ENCODE results near the gene WBP2NL. TPM values are rescaled to one million over a fixed set of nuclear protein-coding genes. Genes with fewer than 3 reads are reported as not detected.
"Not testable (repeated sequence)": the region's sequence is repeated elsewhere in the genome, so short reads cannot be mapped to it uniquely, and the experiment has no call there.

The WBP2NL gene
- total RNA-seq, 1 experiment from 2014 or later, result not detected

DNA sequence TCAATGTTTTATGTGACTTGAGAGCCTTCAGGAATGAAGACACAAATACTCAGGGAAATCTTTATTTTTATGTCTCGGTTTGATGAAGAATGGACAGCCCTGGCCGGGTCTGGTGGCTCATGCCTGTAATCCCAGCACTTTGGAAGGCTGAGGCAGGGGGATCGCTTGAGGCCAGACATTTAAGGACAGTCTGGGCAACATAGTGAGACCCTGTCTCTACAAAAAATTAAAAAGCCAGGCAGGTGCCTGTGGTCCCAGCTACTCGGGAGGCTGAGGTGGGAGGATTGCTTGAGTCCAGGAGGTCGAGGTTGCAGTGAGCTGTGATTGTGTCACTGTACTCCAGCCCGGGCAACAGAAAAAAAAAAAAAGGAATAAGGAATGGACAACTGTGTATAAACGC, 72.9 kb downstream of the WBP2NL start:
- not testable (repeated sequence) for DNase-seq (ENCODE audit: low read depth)

DNA sequence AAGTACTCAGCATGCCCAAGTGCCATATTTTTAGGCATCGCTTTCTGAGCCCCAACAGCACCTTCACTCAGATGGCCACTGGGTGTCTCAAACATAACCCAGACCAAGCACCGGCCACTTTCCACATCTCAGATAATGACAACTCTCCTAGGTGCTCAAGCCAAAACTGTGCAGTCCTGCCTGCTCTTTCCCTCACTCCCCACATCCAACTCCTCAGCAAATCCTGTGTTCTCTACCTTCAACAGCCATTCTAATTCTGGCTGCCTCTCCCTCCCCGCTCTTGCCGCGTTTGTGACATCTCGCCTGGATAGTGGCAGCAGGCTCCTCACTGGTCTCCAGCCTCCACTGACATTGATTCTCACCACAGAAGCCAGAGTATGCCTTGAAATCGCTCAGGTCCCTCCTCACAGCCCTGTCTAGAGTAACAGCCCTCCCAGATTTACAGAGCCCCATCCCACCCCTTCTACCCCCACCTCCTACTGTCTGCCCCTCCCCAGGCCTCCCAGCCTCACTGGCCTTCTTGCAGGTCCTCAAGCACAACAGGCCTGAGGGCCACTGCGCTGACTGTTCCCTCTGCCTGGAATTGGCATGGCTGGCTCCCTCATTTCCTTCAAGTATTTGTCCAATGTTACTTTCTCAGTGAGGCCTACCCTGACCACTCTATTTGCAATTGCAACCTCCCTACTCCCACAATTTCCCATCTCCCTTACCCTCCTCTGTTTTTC, 74.2 kb downstream of the WBP2NL start:
- no peak for DNase-seq (ENCODE audit: low read depth)

DNA sequence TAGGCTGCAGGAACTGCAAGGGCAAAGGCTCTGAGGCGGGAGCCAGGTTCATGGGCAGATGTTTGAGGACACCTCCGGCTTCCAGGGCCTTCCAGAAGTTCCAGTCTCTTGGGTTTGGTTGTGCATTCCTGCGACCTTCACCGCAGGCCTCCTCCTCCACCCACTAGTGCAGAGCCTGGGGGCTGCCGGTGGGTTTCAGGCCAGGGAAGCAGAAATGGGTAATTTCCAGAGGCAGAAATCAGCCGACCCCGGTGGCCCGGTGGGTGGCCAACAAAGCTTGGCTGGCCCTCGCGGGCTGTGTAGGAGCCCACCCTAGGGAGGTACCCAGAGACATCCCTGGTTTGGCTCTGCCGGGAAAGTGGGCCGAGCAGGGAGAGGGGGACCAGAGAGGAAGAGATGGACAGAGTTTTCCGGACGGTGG, 75.0 kb downstream of the WBP2NL start:
- DNase-seq (ENCODE audit: low read depth), result no peak

DNA sequence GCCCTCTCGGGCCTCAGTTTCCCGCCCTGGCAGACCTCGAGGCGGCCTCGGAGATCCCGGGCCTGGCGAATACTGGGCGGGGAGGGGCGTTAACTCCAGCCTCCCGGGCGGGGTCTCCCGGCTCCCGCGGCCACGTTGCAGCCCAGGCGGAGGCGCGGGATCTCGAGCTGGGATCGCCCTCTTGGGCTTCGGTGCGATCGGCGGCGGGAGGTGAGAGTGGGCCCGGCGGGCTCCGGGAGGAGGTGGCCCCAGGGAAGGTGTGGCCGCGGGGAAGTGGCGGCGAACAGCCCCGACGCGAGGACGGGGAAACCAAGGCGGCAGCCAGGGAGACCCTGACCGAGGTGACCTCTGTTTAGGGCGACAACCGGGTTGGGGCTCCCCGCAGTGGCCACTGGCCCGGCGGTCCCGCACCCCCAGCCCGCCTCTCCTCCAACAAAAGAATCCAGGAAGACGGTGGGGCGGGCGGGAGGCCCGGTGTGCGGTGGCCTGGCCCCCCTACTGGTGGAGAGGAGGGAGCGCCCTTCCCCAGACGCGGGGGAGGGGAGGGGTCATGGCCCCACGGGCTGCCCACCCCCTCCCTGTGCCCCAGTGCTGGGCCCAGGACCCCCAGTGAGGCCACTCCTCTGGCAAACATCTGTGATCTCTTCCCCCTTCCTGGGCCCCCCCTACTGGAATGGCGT, 75.7 kb downstream of the WBP2NL start, which contains the start of gene PHETA2:
TSS of gene PHETA2 (plus strand) at position 117 of the 680 bp plus-strand sequence. CDS start 3,046 bp downstream, outside the sequence.
- no peak for DNase-seq (ENCODE audit: low read depth)

DNA sequence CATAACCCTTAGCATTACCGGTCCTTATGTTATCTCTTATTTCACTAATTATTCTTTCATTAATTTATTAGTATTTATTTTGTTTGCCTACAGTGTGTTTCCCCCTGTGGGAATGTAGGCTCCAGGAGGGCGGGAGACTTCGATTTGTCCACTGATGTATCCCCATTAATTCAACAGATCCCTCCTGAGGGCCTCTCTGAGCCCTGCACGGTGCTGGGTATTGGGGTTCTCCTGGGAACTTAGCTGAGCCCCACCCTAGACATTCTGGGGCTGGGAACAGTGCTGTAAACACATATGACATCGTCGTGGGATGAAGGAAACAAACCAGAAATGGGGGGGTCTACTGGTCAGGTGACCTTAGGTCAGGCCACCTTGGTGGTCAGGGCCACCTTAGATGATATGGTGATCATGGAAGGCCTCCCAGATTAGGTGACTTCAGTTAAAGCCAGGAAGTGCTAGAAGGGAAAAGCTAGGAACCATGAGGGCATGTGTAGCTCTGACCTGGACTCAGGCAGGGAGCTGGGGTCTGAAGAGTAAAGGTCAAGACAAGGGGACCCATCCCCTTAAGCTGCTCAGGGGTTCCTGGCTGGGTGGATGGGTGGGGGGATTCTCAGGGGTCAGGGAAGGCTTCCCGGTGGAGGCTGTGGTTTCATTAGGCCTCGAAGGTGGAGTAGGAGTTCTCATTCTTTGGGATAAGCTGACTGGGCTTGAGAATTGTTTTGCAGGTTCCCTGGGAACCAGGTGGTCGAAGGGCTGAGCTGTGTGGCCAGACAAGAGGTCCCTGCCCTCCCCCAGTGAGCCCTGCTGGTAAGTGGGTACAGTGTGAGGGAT, 76.5 kb downstream of the WBP2NL start:
- DNase-seq (ENCODE audit: low read depth), result no peak

DNA sequence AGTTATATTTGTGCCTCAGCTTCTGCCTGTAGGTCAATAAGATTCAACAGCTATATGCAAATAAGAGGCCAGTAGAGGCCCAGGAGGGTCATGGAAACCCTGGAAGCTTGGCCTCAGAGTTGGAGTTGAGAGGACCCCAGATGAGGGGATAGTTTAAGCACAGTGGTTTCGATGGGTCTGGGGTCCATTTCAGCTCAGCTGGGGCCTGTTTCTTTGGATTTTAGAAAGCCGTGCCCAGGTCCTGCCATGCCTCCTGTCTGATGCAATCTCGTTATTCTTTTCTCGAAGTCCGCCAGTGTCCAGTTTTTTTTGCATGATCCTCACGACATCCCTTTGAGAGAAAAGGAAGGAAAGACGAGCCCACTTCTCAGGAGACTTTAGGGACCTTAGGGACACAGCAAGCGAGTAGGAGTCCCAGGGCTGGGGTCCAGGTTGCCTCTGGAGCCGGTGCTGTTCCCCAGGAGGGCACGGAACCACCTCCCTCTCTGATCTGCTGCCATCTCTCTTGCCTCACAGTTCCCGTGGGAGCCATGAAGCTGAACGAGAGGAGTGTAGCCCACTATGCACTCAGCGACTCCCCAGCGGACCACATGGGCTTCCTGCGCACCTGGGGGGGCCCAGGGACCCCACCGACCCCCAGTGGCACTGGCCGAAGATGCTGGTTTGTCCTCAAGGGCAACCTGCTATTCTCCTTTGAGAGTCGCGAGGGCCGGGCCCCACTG, 78.3 kb downstream of the WBP2NL start:
- DNase-seq (ENCODE audit: low read depth), result no peak

DNA sequence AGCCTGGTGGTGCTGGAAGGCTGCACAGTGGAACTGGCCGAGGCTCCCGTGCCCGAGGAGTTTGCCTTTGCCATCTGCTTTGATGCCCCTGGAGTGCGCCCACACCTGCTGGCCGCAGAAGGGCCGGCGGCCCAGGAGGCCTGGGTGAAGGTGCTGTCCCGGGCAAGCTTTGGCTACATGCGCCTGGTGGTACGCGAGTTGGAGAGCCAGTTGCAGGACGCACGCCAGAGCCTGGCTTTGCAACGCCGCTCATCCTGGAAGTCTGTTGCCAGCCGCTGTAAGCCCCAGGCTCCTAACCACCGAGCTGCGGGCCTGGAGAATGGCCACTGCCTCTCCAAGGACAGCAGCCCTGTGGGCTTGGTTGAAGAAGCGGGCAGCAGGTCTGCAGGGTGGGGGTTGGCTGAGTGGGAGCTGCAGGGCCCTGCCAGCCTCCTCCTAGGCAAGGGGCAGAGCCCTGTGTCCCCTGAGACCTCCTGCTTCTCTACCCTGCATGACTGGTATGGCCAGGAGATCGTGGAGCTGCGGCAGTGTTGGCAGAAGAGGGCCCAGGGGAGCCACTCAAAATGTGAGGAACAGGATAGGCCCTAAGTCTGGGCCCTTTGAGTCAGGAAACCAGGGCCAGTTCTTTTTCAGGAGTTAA, 79.0 kb downstream of the WBP2NL start:
- no peak for DNase-seq (ENCODE audit: low read depth)

Small RNAs within 50 kb of the gene (small RNA-seq; reads per million reads assigned to genes)
- gene SNORD13P1, result not detected

Other genes with a start within 250 kb of the WBP2NL start
- gene CCDC134, start 198.1 kb upstream of the WBP2NL start, total RNA-seq (2014; rRNA removed; shearing (Covaris generic)), result 6.4 and 9.8 TPM in 2 replicates
- gene SREBF2, start 165.7 kb upstream of the WBP2NL start, total RNA-seq (2014; rRNA removed; shearing (Covaris generic)), result 62.0 and 75.9 TPM in 2 replicates
- 1.0 and 8.8 TPM in 2 replicates for gene SHISA8, start 83.7 kb upstream of the WBP2NL start, total RNA-seq (2014; rRNA removed; shearing (Covaris generic))
- gene TNFRSF13C, start 72.0 kb upstream of the WBP2NL start, total RNA-seq (2014; rRNA removed; shearing (Covaris generic)), result 0.02 and 0.03 TPM in 2 replicates
- gene CENPM, start 51.6 kb upstream of the WBP2NL start, total RNA-seq (2014; rRNA removed; shearing (Covaris generic)), result 54.7 and 66.8 TPM in 2 replicates
- gene SEPTIN3, start 29.3 kb upstream of the WBP2NL start, total RNA-seq (2014; rRNA removed; shearing (Covaris generic)), result not detected in 2 replicates
- gene NAGA, start 72.0 kb downstream of the WBP2NL start, total RNA-seq (2014; rRNA removed; shearing (Covaris generic)), result 5.8 and 7.5 TPM in 2 replicates
- not detected in 2 replicates for gene PHETA2, start 75.5 kb downstream of the WBP2NL start, total RNA-seq (2014; rRNA removed; shearing (Covaris generic))
- 14.1 and 19.4 TPM in 2 replicates for gene SMDT1, start 80.9 kb downstream of the WBP2NL start, total RNA-seq (2014; rRNA removed; shearing (Covaris generic))
- gene NDUFA6, start 92.0 kb downstream of the WBP2NL start, total RNA-seq (2014; rRNA removed; shearing (Covaris generic)), result 51.7 and 61.6 TPM in 2 replicates
- 0.11 and 0.13 TPM in 2 replicates for gene CYP2D6, start 132.0 kb downstream of the WBP2NL start, total RNA-seq (2014; rRNA removed; shearing (Covaris generic))